Testis (tissue), 3 donors: ENCODE data around the gene CTDNEP1. TPM values are rescaled to one million over a fixed set of nuclear protein-coding genes. Genes with fewer than 3 reads are reported as not detected.

Experiments
- DNase-seq: peaks from one replicate; pipeline ENCODE4 v3.0.0-alpha.2; 2019
- H3K27ac ChIP-seq, 2 donors: fragments of 200-600 bp; sonication (generic); one replicate each; pipeline ENCODE4 v1.5.1; 2019
- H3K27me3 ChIP-seq: fragments of 200-600 bp; sonication (generic); one replicate; pipeline ENCODE4 v1.5.1; 2019
- H3K36me3 ChIP-seq: fragments of 200-600 bp; sonication (generic); one replicate; pipeline ENCODE4 v1.5.1; 2017; ENCODE audit warnings: low read depth; ENCODE audit errors: missing control alignments
- H3K4me1 ChIP-seq: fragments of 200-600 bp; sonication (generic); one replicate; pipeline ENCODE4 v1.5.1; 2019
- H3K4me3 ChIP-seq, 2 donors: fragments of 200-600 bp; sonication (generic); one replicate each; pipeline ENCODE4 v1.5.1; 2017 to 2019
- H3K9me3 ChIP-seq: fragments of 200-600 bp; sonication (generic); one replicate; pipeline ENCODE4 v1.5.1; 2017
- POLR2A ChIP-seq: fragments of 450-650 bp; IDR thresholded peaks from one replicate; pipeline ENCODE4 v1.6.1; 2017; ENCODE audit warnings: antibody characterized with exemption, mild to moderate bottlenecking, moderate library complexity
- WGBS, 2 donors: methylation state at CpG; one replicate each; pipeline ENCODE4 v1.1.5; 2018; 5-methylcytosine and 5-hydroxymethylcytosine counted together
- intact Hi-C: fragments of 100-400 bp; cut with DNase I; formaldehyde crosslinking; loops from one replicate; pipeline ENCODE4 v1.15.1; 2023; ENCODE audit warnings: low total_unique reads
- polyA plus RNA-seq: library from polyadenylated mRNA; stranded (reverse); fragments of 350-450 nt; fragmentation: Illumina TruSeq; extraction: RNeasy Lipid Tissue Mini Kit (QIAGEN cat#74804); gene quantifications from one replicate; pipeline ENCODE4 v1.2.3, GENCODE V29; 2014; ENCODE audit warnings: low read depth, low replicate concordance; ENCODE audit not compliant: insufficient read depth
- total RNA-seq, 2 donors: library from RNA; depleted of rRNA; stranded (reverse); fragments of >200 nt; gene quantifications; one replicate each; pipeline ENCODE4 v1.2.3, GENCODE V29; 2016
- TF ChIP-seq, protein P1 (sequence below), 3 experiments: fragments of 450-650 bp in 2 of 3; fragments of 200-600 bp in 1 of 3; sonication (generic) in 1 of 3; IDR thresholded peaks; one replicate each; pipeline ENCODE4 v1.5.1; 2016 to 2019; ENCODE audit warnings: antibody characterized with exemption in 3 of 3, mild to moderate bottlenecking in 2 of 3, moderate library complexity in 1 of 3

The CTDNEP1 gene
- total and polyA plus RNA-seq, 3 donors from 2014 or later = 86.4 to 138 (median 94.0) TPM

GRCh38 chr17:7208754-7209460 is 42.6 kb downstream of the CTDNEP1 start:
- DNase-seq = no peak
- Histone ChIP-seq H3K4me3 (no peak overlapping the region), H3K9me3 (no peaks in the 10 kb centered on the region), H3K36me3 (no peaks in the 10 kb centered on the region), H3K4me1 (peaks cover 43% of the 10 kb centered on the region), H3K27me3 (no peaks in the 10 kb centered on the region), H3K27ac (no peak overlapping the region)
- TF ChIP-seq, protein P1, sequence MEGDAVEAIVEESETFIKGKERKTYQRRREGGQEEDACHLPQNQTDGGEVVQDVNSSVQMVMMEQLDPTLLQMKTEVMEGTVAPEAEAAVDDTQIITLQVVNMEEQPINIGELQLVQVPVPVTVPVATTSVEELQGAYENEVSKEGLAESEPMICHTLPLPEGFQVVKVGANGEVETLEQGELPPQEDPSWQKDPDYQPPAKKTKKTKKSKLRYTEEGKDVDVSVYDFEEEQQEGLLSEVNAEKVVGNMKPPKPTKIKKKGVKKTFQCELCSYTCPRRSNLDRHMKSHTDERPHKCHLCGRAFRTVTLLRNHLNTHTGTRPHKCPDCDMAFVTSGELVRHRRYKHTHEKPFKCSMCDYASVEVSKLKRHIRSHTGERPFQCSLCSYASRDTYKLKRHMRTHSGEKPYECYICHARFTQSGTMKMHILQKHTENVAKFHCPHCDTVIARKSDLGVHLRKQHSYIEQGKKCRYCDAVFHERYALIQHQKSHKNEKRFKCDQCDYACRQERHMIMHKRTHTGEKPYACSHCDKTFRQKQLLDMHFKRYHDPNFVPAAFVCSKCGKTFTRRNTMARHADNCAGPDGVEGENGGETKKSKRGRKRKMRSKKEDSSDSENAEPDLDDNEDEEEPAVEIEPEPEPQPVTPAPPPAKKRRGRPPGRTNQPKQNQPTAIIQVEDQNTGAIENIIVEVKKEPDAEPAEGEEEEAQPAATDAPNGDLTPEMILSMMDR (IDR thresholded peaks at IDR 0.05) = no peak
- no peak for TF ChIP-seq POLR2A
- WGBS, 2 donors = 76 to 83% methylated on average over 8 to 9 of the region's 9 CpGs
- intact Hi-C loops = no loop called here

GRCh38 chr17:7208027-7208571 is 43.4 kb downstream of the CTDNEP1 start:
- Histone ChIP-seq H3K9me3 (no peaks in the 10 kb centered on the region), H3K4me1 (peaks cover 39% of the 10 kb centered on the region), H3K4me3 (no peak overlapping the region), H3K36me3 (no peaks in the 10 kb centered on the region), H3K27me3 (no peaks in the 10 kb centered on the region), H3K27ac (no peak overlapping the region)
- TF ChIP-seq, protein P1 (IDR thresholded peaks at IDR 0.05) = no peak
- TF ChIP-seq POLR2A = no peak
- 44 to 58% methylated on average over 7 to 21 of the region's 21 CpGs for WGBS, 2 donors
- DNase-seq = no peak
- intact Hi-C loops = no loop called here

DNA sequence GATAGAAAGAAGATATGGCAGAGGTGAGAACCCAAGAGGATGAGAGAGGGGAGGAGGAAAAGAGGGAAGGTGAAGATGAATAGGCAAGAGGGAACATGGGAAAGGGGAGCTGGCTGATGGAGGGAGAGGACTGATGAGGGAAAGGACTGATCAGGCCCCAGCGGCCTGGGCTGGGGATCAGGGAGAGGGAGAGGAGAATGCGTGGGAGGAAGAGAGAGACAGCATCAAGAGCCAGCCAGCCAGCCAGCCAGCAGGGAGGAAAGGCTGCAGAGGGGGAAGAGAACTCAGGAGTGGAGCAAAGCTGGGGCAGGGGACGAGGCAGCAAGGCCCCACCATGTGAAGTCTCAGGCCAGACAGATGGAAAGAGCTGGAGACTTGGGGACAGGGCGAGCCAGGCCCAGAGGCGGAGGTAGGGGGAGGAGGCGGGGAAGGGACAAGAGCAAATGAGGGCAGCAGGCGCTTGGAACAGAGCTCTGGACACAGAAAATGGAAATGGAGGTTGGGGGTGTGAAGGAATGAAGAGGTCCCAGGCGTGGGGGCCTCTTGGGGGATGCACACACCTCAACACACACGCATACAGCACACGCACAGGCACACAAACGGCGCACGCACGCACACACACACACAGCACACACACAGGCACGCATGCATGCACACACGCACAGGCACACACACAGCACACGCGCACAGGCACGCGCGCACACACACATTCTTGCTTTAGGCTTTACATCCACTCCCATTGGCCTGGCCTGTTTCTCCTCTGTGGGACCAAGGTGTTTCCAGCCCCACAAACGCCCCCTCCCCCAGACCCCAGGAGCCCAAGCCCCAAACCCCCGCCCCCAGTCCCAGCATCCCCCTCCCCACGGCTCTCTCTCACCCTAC is 44.2 kb downstream of the CTDNEP1 start:
- TF ChIP-seq, protein P1 (IDR thresholded peaks at IDR 0.05) = no peak
- TF ChIP-seq POLR2A = no peak
- Histone ChIP-seq H3K36me3 (no peaks in the 10 kb centered on the region), H3K27ac (peak overlapping the region; percentile 55 to 71), H3K27me3 (no peaks in the 10 kb centered on the region), H3K9me3 (no peaks in the 10 kb centered on the region), H3K4me3 (no peak overlapping the region), H3K4me1 (peaks cover 39% of the 10 kb centered on the region)
- 38 to 60% methylated on average over 15 to 23 of the region's 24 CpGs for WGBS, 2 donors
- peak; percentile 46 for DNase-seq
- intact Hi-C loops = no loop called here

DNA sequence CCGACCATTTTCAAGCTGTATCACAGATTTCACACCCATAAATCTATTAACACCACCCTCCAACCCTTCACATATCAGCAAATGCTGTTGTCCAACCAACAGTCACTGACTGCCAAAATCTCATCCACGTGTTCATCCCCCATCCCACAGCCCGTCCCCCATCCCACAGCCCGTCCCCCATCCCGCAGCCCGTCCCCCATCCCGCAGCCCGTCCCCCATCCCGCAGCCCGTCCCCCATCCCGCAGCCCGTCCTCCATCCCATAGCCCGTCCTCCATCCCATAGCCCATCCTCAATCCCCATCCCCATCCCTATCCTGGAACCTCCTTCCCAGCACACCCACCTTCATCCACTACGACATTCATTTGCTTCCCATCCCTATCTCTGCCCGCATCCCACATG is 46.0 kb downstream of the CTDNEP1 start:
- no peak for DNase-seq
- H3K4me3 ChIP-seq = peak overlapping the region; percentile 52 to 55
- no peaks in the 10 kb centered on the region for H3K9me3 ChIP-seq
- no peaks in the 10 kb centered on the region for H3K36me3 ChIP-seq
- no peak for TF ChIP-seq POLR2A
- TF ChIP-seq, protein P1 (IDR thresholded peaks at IDR 0.05) = no peak
- WGBS, 2 donors = 35 to 46% methylated on average over 15 of the region's 15 CpGs
- H3K27ac ChIP-seq = peak overlapping the region in 1 of 2 donors; percentile 80
- peaks cover 39% of the 10 kb centered on the region for H3K4me1 ChIP-seq
- intact Hi-C loops = no loop called here
- no peaks in the 10 kb centered on the region for H3K27me3 ChIP-seq
